HG03460 (cell line): ENCODE measurements around the gene HUNK.

Experiments used
- ATAC-seq: cut with Tn5 transposase; IDR thresholded peaks from one replicate; pipeline ENCODE4 v1.9.1; 2021; ENCODE audit not compliant: unreplicated experiment

Gene HUNK

GRCh38 chr21:31948676-31949075 is 75.9 kb downstream of the HUNK start:
- no peak for ATAC-seq

- no peak for ATAC-seq
Observed at GRCh38 chr21:31952828-31953227, 80.0 kb downstream of the HUNK start.

DNA sequence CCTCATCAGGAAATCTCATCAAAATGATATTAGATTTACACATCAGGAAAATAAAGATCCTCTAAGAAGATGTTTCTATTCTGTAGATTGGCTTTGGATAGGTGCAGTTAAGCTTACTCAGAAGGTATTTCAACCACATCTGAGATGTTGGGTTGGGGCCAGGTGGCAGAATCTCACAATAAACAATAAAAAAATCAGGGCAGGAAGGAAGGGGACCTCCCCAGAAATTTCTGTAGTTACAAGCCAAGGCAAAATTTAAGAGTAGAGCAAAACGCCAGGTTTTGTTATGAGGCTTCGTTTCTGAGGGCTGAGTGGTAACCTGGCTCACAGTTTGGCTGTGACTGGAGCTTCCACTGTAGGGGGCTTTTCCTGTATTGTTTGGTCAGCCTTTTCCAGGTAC is 84.8 kb downstream of the HUNK start:
- no peak for ATAC-seq

DNA sequence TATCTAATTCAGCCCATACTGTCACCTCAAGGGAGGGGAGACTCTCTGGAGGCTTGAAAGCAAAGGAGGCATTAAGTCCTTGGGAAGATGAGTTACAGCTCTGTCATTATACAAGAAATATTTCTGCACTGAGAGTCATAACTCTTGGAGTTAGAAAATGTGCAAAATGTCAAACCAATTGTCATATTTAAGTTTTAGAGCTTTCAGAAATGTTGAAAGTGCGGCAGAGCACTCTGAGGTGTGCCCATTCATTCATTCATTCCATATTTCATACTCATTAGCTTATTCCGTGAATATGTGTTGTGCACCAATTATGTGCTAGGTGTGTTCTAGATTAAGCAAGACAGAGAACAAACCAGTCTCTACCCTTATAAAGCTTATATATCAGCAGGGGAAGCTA is 87.1 kb downstream of the HUNK start:
- ATAC-seq, result no peak

DNA sequence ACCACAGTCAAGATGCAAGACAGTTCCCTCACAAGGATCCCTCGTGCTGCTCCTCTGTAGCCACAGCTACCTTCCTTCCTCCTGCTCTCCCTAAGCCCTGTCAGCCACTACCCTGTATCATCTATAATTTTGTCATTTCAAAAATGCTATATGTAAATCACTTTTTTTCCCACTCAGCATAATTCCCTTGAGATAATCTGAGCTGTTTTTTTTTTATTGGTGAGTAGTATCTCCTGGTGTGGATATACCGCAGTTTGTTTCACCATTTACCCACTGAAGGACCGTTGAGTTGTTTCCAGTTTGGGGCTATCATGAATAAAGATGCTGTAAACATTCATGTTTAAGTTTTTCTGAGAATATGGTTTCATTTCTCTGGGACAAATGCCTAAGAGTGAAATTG is 88.2 kb downstream of the HUNK start:
- ATAC-seq, result no peak

DNA sequence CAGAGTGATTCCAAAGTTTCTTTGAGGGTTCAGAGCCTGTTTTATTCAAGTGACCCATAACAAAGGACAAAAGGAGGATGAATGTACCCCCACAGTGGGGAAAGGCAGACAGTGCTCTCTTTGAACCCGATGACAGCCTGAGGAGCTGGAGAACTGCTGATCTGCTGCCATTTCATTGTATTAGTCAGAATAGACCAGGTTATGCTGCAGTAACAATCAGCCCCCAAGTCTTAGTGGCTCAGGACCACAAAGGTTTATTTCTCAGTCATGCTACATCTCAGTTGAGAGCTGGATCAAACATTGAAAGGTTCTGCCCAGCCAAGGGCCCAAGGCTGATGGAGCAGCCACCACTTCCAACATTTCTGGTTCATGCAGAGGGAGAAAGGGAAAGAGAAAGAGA is 88.9 kb downstream of the HUNK start:
- no peak for ATAC-seq

DNA sequence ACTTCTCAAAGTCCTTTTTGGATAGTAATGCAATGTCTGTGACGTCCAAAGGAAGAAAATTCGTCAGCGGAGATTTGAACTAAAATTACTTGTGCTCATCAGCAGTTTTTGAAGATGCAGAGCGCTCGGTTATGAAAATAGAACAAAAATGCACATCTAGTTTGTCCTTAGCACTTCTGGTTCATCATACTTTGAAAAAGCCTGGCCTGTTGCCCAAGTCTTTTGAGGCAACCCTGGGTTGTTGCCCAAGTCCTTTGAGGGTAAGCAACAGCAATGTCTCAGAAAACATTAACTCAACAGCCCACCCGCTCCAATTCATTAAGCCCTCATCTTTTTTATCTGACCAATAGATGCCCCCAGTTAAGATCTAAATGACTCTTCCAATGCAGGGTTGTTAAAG is 91.9 kb downstream of the HUNK start:
- ATAC-seq, result no peak

GRCh38 chr21:31967334-31967733 is 94.5 kb downstream of the HUNK start:
- ATAC-seq, result no peak

DNA sequence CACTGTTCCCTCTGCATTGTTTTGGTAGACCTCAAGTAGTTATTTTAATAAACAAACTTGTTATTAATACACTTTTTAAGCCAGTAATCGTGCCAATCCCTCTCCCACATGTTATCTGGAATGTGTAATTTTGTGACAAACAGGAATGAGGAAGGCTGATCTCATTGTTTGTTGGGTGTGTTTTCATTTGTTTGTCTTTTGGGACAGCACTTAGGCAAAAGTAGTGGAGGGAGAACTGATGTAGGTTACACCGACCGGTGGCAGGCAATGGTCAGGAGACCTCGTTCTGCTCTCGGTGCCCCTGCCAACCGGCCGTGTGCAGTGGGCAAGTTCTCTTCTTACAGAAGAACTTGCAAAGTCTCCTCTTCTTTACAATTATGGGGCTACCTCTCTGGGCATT is 99.8 kb downstream of the HUNK start:
- no peak for ATAC-seq

- no peak for ATAC-seq
Observed at GRCh38 chr21:31973402-31973944, 100.7 kb downstream of the HUNK start.

- no peak for ATAC-seq
Observed at GRCh38 chr21:31974454-31974985, 101.7 kb downstream of the HUNK start.

DNA sequence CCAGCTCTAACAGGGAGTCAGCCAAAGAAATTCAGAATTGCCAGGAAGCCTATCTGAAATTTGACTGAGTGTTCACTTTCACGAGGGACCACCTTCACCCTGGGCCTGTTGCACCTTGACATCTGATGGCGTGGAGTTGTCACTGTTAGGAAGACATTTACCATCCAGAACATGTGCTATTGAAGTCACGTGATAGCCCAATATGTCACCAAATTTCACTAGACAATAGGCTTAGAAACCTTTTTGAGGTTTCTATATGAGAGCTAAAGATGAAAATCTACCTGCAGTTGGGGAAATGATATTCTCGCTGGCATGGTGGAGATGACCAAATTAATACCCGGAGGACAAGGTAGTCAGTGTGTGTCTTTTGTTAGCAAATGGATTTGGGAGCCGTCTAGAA is 102.7 kb downstream of the HUNK start:
- ATAC-seq, result no peak

GRCh38 chr21:31977816-31978215 is 105.0 kb downstream of the HUNK start:
- ATAC-seq, result no peak

DNA sequence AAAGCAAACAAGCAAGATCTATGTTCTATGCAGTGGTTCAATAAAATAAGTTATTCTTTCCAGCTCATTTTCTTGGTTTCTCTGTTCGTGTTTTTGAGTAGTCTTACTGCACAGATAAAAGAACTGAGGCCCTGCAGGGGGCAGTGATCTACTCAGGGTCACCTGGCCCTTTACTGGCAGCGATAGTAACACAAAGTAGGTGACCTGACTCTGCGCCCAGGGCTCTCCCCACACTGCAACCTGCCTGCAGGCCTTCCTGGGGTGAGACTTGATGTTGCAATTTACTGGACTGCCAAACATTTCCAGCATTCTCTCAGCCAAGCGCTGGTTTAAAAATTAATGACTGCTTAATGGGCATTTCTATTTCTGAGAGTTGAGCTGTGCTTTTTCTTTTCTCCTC is 110.3 kb downstream of the HUNK start:
- ATAC-seq, result no peak

DNA sequence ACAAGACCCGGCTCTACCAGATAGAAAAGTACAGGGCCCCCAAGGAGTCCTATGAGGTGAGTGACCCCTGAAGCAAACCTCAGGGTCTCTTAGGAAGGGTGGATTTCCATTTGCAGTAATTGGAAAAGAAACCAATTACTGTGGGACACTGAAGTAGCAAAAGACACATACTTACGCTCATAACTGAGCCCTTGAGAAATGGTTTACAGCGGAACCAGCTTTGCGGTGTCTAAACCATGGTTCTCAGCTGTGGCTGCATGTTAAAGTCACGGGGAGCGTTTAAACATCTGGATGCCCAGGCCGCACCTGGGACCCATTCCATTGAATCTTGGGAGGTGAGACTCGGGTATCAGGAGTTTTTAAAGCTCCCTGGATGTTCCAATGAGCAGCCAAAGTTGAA is 110.7 kb downstream of the HUNK start:
- no peak for ATAC-seq

DNA sequence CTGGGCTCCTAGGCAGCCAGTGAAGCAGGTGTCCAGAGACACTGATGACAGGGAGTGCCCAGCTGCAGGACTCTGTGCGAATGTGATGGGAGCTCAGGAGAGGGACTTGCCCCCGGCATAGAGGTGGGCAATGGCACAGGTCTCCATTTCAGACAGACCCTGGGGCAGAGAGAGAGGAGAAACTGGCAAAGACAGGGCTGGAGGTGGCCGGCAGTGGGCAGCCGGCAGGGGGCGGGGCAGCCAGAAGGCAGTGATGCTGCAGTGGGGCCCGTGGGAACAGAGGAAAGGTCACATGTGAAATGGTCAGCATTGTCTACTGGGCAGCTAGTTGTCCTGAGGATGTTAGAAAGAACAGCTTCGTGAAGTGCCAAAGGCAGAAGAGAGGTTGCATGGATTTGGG is 112.6 kb downstream of the HUNK start:
- ATAC-seq, result no peak

DNA sequence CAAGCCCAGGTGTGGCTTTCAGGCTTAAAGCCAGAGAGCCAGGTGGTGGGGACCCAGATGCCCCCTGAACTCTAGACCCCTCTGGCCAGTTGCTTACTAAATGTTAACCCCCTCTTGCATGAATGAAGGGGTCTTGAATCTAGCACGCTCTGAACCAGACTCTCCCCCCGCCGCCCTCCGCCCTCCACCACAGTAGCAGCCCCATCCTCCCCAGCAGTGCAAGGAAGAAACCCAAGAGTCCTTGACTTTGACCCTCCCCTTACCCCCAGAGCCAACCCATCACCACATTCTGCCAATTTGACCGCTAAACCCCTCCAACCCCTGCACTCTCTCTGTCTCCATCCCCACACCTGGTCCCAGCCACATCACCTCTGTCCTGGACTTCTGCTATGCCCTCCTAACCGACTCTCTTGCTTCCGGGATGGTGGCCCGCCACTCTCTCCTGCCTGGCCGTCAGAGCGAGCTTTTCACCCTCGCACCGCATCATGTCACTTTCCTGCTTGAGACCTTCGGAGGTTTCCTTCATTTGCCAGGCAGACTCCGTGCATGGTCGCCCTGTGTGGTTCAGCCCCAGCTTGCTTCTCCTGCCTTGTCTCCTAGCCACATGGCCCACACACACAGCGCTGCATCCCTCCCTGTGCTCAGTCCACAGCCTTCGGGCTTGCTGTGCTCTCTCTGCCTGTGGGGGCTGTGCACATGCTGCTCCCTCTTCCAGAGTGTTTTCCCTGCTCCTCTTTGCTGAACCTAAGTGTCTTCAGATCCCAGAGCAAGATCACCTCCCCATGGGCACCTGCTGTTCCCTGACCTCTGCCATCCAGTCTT is 113.4 kb downstream of the HUNK start:
- no peak for ATAC-seq

- ATAC-seq, result no peak
Observed at GRCh38 chr21:31987696-31988095, 114.9 kb downstream of the HUNK start.

- no peak for ATAC-seq
Observed at GRCh38 chr21:31988492-31989290, 115.9 kb downstream of the HUNK start.

DNA sequence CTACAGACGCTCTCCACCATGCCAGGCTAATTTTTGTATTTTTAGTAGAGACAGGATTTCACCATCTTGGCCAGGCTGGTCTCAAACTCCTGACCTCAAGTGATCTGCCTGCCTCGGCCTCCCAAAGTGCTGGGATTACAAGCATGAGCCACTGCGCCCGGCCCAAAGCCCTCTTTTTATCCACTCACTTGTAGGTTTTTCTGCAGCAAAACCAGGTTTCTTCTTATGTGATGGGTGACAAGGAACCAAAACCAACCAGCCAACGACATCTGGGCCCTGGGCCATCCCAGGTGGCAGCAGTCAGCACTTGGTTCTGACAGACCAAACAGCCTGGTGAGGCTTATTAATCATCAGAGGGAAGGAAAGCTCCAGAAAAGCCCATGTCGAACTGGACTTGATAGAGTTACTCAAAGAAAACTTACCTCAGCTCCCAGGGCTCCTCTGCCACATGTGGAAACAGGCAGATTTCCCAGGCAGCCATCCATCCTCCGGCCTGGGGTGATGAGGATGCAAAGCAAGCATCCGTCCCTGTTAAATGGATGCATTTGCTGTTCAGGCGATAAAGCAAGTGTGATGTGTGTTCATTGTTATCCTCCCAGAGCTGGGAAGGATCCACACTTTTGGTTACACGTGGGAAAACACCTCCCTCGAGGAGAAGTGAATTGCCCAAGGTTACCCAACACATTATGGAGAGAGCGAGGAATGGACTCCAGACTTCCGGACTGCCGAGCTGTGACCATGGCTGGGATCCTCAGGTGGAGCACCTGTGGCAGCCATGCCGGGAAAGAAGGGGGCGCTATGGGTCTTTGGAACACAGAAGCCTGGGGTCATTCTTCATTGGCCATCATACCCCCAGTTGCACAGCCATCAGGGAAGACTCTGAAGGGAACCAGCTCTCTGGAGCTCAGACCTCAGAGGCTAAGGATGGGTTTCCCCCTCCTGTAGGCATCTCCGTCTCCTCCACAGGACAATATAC is 118.8 kb downstream of the HUNK start:
- no peak for ATAC-seq

- ATAC-seq, result no peak
Observed at GRCh38 chr21:31992391-31992790, 119.6 kb downstream of the HUNK start.
